WTC11 (cell line): ENCODE data around the gene CBFA2T3. TPM values are rescaled to one million over a fixed set of nuclear protein-coding genes. Genes with fewer than 3 reads are reported as not detected.

Source experiments
- ATAC-seq: fragments of 200-7000 bp; cut with Tn5 transposase; 2 replicates; pipeline ENCODE4 v1.10.0; 2021; ENCODE audit warnings: mild to moderate bottlenecking, moderate library complexity
- CTCF ChIA-PET: fragments of 300-600 bp; sonication (Branson Sonifier 250); formaldehyde crosslinking; loops from one replicate; lab custom pipeline; 2021; ENCODE audit warnings: antibody characterized with exemption; lab: Charles Lee
- POLR2A ChIA-PET: fragments of 350-600 bp; sonication (Branson Sonifier 250); formaldehyde crosslinking; loops from one replicate; lab custom pipeline; 2021; ENCODE audit warnings: antibody characterized with exemption; lab: Charles Lee
- DNase-seq: peaks from one replicate; pipeline ENCODE4 v3.0.0; 2021; ENCODE audit warnings: low spot score
- H3K27ac Mint-ChIP-seq: 2 replicates; pipeline ENCODE4 v1.8.0; 2021; ENCODE audit warnings: mixed read lengths
- H3K27me3 Mint-ChIP-seq: 2 replicates; pipeline ENCODE4 v1.8.0; 2021; ENCODE audit warnings: low read depth, mild to moderate bottlenecking, moderate library complexity, mixed read lengths
- H3K36me3 Mint-ChIP-seq: 2 replicates; pipeline ENCODE4 v1.8.0; 2021; ENCODE audit warnings: mixed read lengths
- H3K4me1 Mint-ChIP-seq: 2 replicates; pipeline ENCODE4 v1.8.0; 2022; ENCODE audit warnings: mixed read lengths
- H3K4me3 Mint-ChIP-seq: 2 replicates; pipeline ENCODE4 v1.8.0; 2021; ENCODE audit warnings: mild to moderate bottlenecking, moderate library complexity, mixed read lengths
- H3K9me3 Mint-ChIP-seq: 2 replicates; pipeline ENCODE4 v1.8.0; 2021; ENCODE audit warnings: mixed read lengths
- ATF1 ChIP-seq: sonication (generic); formaldehyde crosslinking; IDR thresholded peaks from 2 replicates; pipeline ENCODE4 v1.8.1; 2023; ENCODE audit warnings: mild to moderate bottlenecking, moderate library complexity, missing genetic modification reagents
- JAZF1 ChIP-seq: fragments of 250-450 bp; sonication (Bioruptor Pico); IDR thresholded peaks from 2 replicates; pipeline ENCODE4 v1.9.0; 2021; ENCODE audit warnings: moderate library complexity, mild to moderate bottlenecking, inconsistent platforms
- MXD4 ChIP-seq: fragments of 250-450 bp; sonication (Bioruptor Pico); IDR thresholded peaks from 2 replicates; pipeline ENCODE4 v1.8.0; 2021; ENCODE audit warnings: mild to moderate bottlenecking, moderate library complexity, borderline replicate concordance
- NFATC4 ChIP-seq: fragments of 250-450 bp; sonication (Bioruptor Pico); IDR thresholded peaks from 2 replicates; pipeline ENCODE4 v1.9.0; 2021; ENCODE audit warnings: mild to moderate bottlenecking
- OVOL2 ChIP-seq: fragments of 250-450 bp; sonication (Bioruptor Pico); IDR thresholded peaks from 2 replicates; pipeline ENCODE4 v1.9.0; 2021; ENCODE audit warnings: mild to moderate bottlenecking, borderline replicate concordance
- SOX15 ChIP-seq: fragments of 250-450 bp; sonication (Bioruptor Pico); IDR thresholded peaks from 2 replicates; pipeline ENCODE4 v1.9.0; 2021; ENCODE audit warnings: mild to moderate bottlenecking
- ZBTB43 ChIP-seq: sonication (generic); formaldehyde crosslinking; IDR thresholded peaks from 2 replicates; pipeline ENCODE4 v1.8.1; 2023; ENCODE audit warnings: mild to moderate bottlenecking, missing genetic modification reagents
- ZNF138 ChIP-seq: sonication (generic); formaldehyde crosslinking; conservative IDR thresholded peaks from 2 replicates; pipeline ENCODE4 v1.8.1; 2022; ENCODE audit warnings: mild to moderate bottlenecking, moderate library complexity, missing genetic modification reagents
- ZNF317 ChIP-seq: sonication (generic); formaldehyde crosslinking; IDR thresholded peaks from 2 replicates; pipeline ENCODE4 v1.8.1; 2023; ENCODE audit warnings: low read depth, mild to moderate bottlenecking, moderate library complexity, missing genetic modification reagents, borderline replicate concordance
- ZNF671 ChIP-seq: fragments of 250-450 bp; sonication (Bioruptor Pico); IDR thresholded peaks from 2 replicates; pipeline ENCODE4 v1.8.0; 2021; ENCODE audit warnings: mild to moderate bottlenecking
- total RNA-seq: library from RNA; stranded (reverse); gene quantifications from 3 replicates; pipeline ENCODE4 v1.2.3, GENCODE V29; 2021
- TF ChIP-seq, protein P1 (sequence below): sonication (generic); formaldehyde crosslinking; IDR thresholded peaks from 2 replicates; pipeline ENCODE4 v1.8.1; 2022; ENCODE audit warnings: missing genetic modification reagents, borderline replicate concordance
- TF ChIP-seq, protein P2 (sequence below): sonication (generic); formaldehyde crosslinking; IDR thresholded peaks from 2 replicates; pipeline ENCODE4 v1.8.0; 2022; ENCODE audit warnings: missing genetic modification reagents
- TF ChIP-seq, protein P3 (sequence below): sonication (generic); formaldehyde crosslinking; IDR thresholded peaks from 2 replicates; pipeline ENCODE4 v1.8.0; 2022; ENCODE audit warnings: mild to moderate bottlenecking, missing genetic modification reagents
- TF ChIP-seq, protein P4 (sequence below): fragments of 200-600 bp; IDR thresholded peaks from 2 replicates; pipeline ENCODE4 v1.8.0; 2022; ENCODE audit warnings: antibody characterized with exemption
- TF ChIP-seq, protein P5 (sequence below): sonication (generic); formaldehyde crosslinking; IDR thresholded peaks from 2 replicates; pipeline ENCODE4 v1.8.0; 2022; ENCODE audit warnings: mild to moderate bottlenecking, missing genetic modification reagents
- TF ChIP-seq, protein P6 (sequence below): sonication (generic); formaldehyde crosslinking; IDR thresholded peaks from 2 replicates; pipeline ENCODE4 v1.8.1; 2023; ENCODE audit warnings: mild to moderate bottlenecking, missing genetic modification reagents, moderate library complexity

CBFA2T3 gene
- total RNA-seq, 1 experiment from 2014 or later = 2.6 TPM

DNA sequence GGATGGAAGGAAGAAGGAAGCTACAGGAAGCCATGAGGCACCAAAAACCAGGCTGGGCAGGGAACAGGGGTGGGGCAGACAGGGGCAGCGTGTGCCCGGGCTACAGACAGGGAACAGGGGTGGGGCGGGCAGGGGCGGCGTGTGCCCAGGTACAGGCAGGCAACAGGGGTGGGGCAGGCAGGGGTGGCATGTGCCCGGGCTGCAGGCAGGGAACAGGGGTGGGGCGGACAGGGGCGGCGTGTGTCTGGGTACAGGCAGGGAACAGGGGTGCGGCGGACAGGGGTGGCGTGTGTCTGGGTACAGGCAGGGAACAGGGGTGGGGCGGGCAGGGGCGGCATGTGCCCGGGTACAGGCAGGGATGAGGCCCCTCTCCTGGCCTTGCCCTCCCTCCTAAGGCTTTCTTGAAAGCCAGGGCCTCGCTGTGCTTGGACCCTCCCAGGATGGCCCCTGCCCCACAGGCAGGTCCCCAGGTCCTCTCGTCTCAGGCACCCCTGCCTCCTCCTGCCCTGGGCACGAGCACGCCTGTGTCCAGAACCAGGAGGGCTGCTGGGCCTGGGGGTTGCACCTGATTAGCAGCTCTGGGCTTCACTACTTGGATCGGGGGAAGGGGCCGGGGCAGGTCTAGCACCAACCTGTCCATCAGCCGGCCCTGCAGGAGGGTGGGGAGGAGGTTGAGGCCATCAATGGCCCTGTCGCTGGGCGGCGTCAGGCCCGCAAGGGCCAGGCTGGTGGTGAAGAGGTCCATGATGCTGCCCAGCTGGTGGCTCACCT lies 150.8 kb downstream of the CBFA2T3 start:
- Mint-ChIP-seq H3K27me3 (no peaks in the 10 kb centered on the region), H3K9me3 (no peaks in the 10 kb centered on the region), H3K27ac (no peak overlapping the region), H3K4me3 (no peak overlapping the region), H3K4me1 (no peaks in the 10 kb centered on the region), H3K36me3 (no peaks in the 10 kb centered on the region)
- ChIA-PET CTCF (interaction anchor here (0.6 to 1.7 kb wide), 4 partner anchors 10 to 89 kb away, joined by 3 to 7 read pairs (median 4); no protein-coding TSS in a partner anchor), POLR2A (no interaction called here)
- ATAC-seq (no peak), DNase-seq (no peak)
- TF ChIP-seq OVOL2 (CRISPR knock-in tag) (no peak), ZNF317 (CRISPR knock-in tag) (no peak), ZNF138 (CRISPR knock-in tag) (no peak), ZBTB43 (CRISPR knock-in tag) (no peak), SOX15 (CRISPR knock-in tag) (no peak), ZNF671 (CRISPR knock-in tag) (no peak), NFATC4 (CRISPR knock-in tag) (no peak), ATF1 (CRISPR knock-in tag) (no peak)
- TF ChIP-seq, protein P1, sequence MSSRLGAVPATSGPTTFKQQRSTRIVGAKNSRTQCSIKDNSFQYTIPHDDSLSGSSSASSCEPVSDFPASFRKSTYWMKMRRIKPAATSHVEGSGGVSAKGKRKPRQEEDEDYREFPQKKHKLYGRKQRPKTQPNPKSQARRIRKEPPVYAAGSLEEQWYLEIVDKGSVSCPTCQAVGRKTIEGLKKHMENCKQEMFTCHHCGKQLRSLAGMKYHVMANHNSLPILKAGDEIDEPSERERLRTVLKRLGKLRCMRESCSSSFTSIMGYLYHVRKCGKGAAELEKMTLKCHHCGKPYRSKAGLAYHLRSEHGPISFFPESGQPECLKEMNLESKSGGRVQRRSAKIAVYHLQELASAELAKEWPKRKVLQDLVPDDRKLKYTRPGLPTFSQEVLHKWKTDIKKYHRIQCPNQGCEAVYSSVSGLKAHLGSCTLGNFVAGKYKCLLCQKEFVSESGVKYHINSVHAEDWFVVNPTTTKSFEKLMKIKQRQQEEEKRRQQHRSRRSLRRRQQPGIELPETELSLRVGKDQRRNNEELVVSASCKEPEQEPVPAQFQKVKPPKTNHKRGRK (CRISPR knock-in tag) = no peak
- TF ChIP-seq, protein P2, sequence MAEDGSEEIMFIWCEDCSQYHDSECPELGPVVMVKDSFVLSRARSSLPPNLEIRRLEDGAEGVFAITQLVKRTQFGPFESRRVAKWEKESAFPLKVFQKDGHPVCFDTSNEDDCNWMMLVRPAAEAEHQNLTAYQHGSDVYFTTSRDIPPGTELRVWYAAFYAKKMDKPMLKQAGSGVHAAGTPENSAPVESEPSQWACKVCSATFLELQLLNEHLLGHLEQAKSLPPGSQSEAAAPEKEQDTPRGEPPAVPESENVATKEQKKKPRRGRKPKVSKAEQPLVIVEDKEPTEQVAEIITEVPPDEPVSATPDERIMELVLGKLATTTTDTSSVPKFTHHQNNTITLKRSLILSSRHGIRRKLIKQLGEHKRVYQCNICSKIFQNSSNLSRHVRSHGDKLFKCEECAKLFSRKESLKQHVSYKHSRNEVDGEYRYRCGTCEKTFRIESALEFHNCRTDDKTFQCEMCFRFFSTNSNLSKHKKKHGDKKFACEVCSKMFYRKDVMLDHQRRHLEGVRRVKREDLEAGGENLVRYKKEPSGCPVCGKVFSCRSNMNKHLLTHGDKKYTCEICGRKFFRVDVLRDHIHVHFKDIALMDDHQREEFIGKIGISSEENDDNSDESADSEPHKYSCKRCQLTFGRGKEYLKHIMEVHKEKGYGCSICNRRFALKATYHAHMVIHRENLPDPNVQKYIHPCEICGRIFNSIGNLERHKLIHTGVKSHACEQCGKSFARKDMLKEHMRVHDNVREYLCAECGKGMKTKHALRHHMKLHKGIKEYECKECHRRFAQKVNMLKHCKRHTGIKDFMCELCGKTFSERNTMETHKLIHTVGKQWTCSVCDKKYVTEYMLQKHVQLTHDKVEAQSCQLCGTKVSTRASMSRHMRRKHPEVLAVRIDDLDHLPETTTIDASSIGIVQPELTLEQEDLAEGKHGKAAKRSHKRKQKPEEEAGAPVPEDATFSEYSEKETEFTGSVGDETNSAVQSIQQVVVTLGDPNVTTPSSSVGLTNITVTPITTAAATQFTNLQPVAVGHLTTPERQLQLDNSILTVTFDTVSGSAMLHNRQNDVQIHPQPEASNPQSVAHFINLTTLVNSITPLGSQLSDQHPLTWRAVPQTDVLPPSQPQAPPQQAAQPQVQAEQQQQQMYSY (CRISPR knock-in tag) = no peak
- TF ChIP-seq, protein P3, sequence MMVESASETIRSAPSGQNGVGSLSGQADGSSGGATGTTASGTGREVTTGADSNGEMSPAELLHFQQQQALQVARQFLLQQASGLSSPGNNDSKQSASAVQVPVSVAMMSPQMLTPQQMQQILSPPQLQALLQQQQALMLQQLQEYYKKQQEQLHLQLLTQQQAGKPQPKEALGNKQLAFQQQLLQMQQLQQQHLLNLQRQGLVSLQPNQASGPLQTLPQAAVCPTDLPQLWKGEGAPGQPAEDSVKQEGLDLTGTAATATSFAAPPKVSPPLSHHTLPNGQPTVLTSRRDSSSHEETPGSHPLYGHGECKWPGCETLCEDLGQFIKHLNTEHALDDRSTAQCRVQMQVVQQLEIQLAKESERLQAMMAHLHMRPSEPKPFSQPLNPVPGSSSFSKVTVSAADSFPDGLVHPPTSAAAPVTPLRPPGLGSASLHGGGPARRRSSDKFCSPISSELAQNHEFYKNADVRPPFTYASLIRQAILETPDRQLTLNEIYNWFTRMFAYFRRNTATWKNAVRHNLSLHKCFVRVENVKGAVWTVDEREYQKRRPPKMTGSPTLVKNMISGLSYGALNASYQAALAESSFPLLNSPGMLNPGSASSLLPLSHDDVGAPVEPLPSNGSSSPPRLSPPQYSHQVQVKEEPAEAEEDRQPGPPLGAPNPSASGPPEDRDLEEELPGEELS (CRISPR knock-in tag) = no peak
- TF ChIP-seq, protein P4, sequence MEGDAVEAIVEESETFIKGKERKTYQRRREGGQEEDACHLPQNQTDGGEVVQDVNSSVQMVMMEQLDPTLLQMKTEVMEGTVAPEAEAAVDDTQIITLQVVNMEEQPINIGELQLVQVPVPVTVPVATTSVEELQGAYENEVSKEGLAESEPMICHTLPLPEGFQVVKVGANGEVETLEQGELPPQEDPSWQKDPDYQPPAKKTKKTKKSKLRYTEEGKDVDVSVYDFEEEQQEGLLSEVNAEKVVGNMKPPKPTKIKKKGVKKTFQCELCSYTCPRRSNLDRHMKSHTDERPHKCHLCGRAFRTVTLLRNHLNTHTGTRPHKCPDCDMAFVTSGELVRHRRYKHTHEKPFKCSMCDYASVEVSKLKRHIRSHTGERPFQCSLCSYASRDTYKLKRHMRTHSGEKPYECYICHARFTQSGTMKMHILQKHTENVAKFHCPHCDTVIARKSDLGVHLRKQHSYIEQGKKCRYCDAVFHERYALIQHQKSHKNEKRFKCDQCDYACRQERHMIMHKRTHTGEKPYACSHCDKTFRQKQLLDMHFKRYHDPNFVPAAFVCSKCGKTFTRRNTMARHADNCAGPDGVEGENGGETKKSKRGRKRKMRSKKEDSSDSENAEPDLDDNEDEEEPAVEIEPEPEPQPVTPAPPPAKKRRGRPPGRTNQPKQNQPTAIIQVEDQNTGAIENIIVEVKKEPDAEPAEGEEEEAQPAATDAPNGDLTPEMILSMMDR = no peak

- H3K27me3 Mint-ChIP-seq = no peaks in the 10 kb centered on the region
- POLR2A ChIA-PET = no interaction called here
Measured at GRCh38 chr16:88825146-88825545, 151.9 kb downstream of the CBFA2T3 start.

More at GRCh38 chr16:88825146-88825545, 151.9 kb downstream of the CBFA2T3 start:
- CTCF ChIA-PET = no interaction called here
- Mint-ChIP-seq H3K36me3 (no peaks in the 10 kb centered on the region), H3K27ac (no peak overlapping the region), H3K4me3 (no peak overlapping the region)
- DNase-seq = no peak
- TF ChIP-seq MXD4 = no peak
- no peak for TF ChIP-seq JAZF1 (CRISPR knock-in tag)
- TF ChIP-seq, protein P5, sequence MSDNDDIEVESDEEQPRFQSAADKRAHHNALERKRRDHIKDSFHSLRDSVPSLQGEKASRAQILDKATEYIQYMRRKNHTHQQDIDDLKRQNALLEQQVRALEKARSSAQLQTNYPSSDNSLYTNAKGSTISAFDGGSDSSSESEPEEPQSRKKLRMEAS (CRISPR knock-in tag) = no peak
- no peak for TF ChIP-seq ATF1 (CRISPR knock-in tag)
- TF ChIP-seq, protein P6, sequence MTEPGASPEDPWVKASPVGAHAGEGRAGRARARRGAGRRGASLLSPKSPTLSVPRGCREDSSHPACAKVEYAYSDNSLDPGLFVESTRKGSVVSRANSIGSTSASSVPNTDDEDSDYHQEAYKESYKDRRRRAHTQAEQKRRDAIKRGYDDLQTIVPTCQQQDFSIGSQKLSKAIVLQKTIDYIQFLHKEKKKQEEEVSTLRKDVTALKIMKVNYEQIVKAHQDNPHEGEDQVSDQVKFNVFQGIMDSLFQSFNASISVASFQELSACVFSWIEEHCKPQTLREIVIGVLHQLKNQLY (CRISPR knock-in tag) = no peak
- TF ChIP-seq, protein P4 = no peak
- TF ChIP-seq, all 79 proteins: peak for 0
- no peaks in the 10 kb centered on the region for H3K4me1 Mint-ChIP-seq
- no peak for ATAC-seq
- no peaks in the 10 kb centered on the region for H3K9me3 Mint-ChIP-seq
